ENCODE measurements around the gene NECAB3.

- TF ChIP-seq, protein P1, sequence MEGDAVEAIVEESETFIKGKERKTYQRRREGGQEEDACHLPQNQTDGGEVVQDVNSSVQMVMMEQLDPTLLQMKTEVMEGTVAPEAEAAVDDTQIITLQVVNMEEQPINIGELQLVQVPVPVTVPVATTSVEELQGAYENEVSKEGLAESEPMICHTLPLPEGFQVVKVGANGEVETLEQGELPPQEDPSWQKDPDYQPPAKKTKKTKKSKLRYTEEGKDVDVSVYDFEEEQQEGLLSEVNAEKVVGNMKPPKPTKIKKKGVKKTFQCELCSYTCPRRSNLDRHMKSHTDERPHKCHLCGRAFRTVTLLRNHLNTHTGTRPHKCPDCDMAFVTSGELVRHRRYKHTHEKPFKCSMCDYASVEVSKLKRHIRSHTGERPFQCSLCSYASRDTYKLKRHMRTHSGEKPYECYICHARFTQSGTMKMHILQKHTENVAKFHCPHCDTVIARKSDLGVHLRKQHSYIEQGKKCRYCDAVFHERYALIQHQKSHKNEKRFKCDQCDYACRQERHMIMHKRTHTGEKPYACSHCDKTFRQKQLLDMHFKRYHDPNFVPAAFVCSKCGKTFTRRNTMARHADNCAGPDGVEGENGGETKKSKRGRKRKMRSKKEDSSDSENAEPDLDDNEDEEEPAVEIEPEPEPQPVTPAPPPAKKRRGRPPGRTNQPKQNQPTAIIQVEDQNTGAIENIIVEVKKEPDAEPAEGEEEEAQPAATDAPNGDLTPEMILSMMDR (IDR thresholded peaks at IDR 0.05; ENCODE audit: insufficient read depth, low read length, poor library complexity, severe bottlenecking): no peak
- TF ChIP-seq EZH2phosphoT487 (conservative IDR thresholded peaks at IDR 0.05; ENCODE audit: low read length): no peak
These were observed 5.7 kb upstream of the NECAB3 start for GRCh38 chr20:33679758-33680485.
